Measurements from ENCODE around the gene TJP3. TPM values are rescaled to one million over a fixed set of nuclear protein-coding genes. Genes with fewer than 3 reads are reported as not detected.

The TJP3 gene
- total and polyA plus RNA-seq, 10 of the 15 experiments (the other 5 are each of a cell fraction or from before 2014, with no cell fraction given), result 0.04 to 1.2 (median 0.29) TPM; not detected in 6

- no peak for TF ChIP-seq CREB1 (IDR thresholded peaks at IDR 0.05; ENCODE audit: low read depth)
Measured at GRCh38 chr19:3695124-3695733, 13.0 kb upstream of the TJP3 start (continued).

GRCh38 chr19:3695986-3696659, 12.1 kb upstream of the TJP3 start:
- no peaks in the 10 kb centered on the region; the same call in 2 of the 3 replicates for H3K9me3 ChIP-seq (replicated peaks; ENCODE audit: control insufficient read depth, insufficient read depth, low read length)
- H3K4me3 ChIP-seq, result no peak overlapping the region
- no peaks in the 10 kb centered on the region for H4K20me1 ChIP-seq (ENCODE audit: control insufficient read depth, insufficient read depth)
- H2AFZ ChIP-seq (ENCODE audit: control insufficient read depth, low read depth, low read length), result no peak overlapping the region
- no peaks in the 10 kb centered on the region; the same call in 1 of the 2 replicates for H3K4me1 ChIP-seq (ENCODE audit: control insufficient read depth, insufficient read depth, low read length)
- no peak for TF ChIP-seq RELA (IDR thresholded peaks at IDR 0.05; ENCODE audit: borderline replicate concordance, partially characterized antibody)
- peaks cover 35% of the 10 kb centered on the region for H3K79me2 ChIP-seq (ENCODE audit: control insufficient read depth, insufficient read depth, low read length)
- ATAC-seq (no peak), FAIRE-seq (no peak), DNase-seq (ENCODE audit: low read depth, low spot score) (no peak)
- intact Hi-C loops (cut with micrococcal nuclease; ENCODE audit: unreplicated experiment), result no loop called here
- no TSS peak for BruUV-seq (replicated peaks)
- POLR2A ChIA-PET, result interaction anchor here (0.6 kb wide), 1 partner anchor 317 kb away, joined by 3 read pairs; no protein-coding TSS in a partner anchor
- in situ Hi-C loops (cut with MboI), result no loop called here
- H3K27ac ChIP-seq (ENCODE audit: control insufficient read depth, insufficient read depth), result no peak overlapping the region
- CTCF ChIA-PET, result no interaction called here
- SMC1A ChIA-PET (ENCODE audit: uncharacterized antibody, unreplicated experiment), result no interaction called here
- H3K27me3 ChIP-seq (replicated peaks in 1 of 2; ENCODE audit: control insufficient read depth in 2 of 2, insufficient read depth in 2 of 2, low read length in 1 of 2), result no peaks in the 10 kb centered on the region
- no peak overlapping the region for H3K9ac ChIP-seq (ENCODE audit: control insufficient read depth, insufficient read depth, low read length)
- no peaks in the 10 kb centered on the region; a peak in 1 of 4 replicates for H3K36me3 ChIP-seq (ENCODE audit: control insufficient read depth in 2 of 2, insufficient read depth in 2 of 2, low read length in 1 of 2)
- RAD21 ChIA-PET (ENCODE audit: unreplicated experiment), result no interaction called here
- 95% methylated on average over 17 of the region's 23 CpGs for WGBS (ENCODE audit: insufficient coverage, insufficient replicate concordance, low lambda C conversion rate, missing lambda C conversion rate)
- H3K4me2 ChIP-seq (ENCODE audit: control insufficient read depth, insufficient read depth), result no peak overlapping the region

DNA sequence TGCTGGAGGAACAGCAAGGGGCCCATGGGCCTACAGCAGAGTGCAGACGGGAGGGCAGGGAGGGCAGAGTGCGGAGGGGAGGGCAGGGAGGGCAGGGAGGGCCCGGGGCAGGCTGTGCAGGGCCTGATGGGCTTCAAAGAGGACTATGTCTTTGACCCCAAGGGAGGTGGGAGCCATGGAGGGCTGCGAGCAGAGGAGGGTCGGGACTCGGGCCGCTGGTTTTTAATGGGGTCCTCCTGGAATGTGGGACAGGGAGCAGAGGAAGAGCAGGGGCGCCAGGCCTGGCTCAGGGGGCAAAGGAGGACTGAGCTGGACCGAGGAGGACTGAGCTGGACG, 11.6 kb upstream of the TJP3 start:
- no peaks in the 10 kb centered on the region for H3K27me3 ChIP-seq (replicated peaks in 1 of 2; ENCODE audit: control insufficient read depth in 2 of 2, insufficient read depth in 2 of 2, low read length in 1 of 2)
- H2AFZ ChIP-seq (ENCODE audit: control insufficient read depth, low read depth, low read length), result no peak overlapping the region
- H3K79me2 ChIP-seq (ENCODE audit: control insufficient read depth, insufficient read depth, low read length), result peaks cover 35% of the 10 kb centered on the region
- H3K9ac ChIP-seq (ENCODE audit: control insufficient read depth, insufficient read depth, low read length), result no peak overlapping the region
- intact Hi-C loops (cut with micrococcal nuclease; ENCODE audit: unreplicated experiment), result no loop called here
- no TSS peak for BruUV-seq (replicated peaks)
- DNase-seq (ENCODE audit: low read depth, low spot score) (no peak), ATAC-seq (no peak), FAIRE-seq (no peak)
- no peaks in the 10 kb centered on the region for H3K36me3 ChIP-seq (ENCODE audit: control insufficient read depth in 2 of 2, insufficient read depth in 2 of 2, low read length in 1 of 2)
- 79% methylated on average over 8 of the region's 10 CpGs for WGBS (ENCODE audit: insufficient coverage, insufficient replicate concordance, low lambda C conversion rate, missing lambda C conversion rate)
- ChIA-PET RAD21 (ENCODE audit: unreplicated experiment) (no interaction called here), SMC1A (ENCODE audit: uncharacterized antibody, unreplicated experiment) (no interaction called here), POLR2A (interaction anchor here (0.6 to 3.4 kb wide), 2 partner anchors 8 to 317 kb away, joined by 3 to 13 read pairs; no protein-coding TSS in a partner anchor), CTCF (interaction anchor here (3.8 kb wide), 1 partner anchor 31 kb away, joined by 22 read pairs; no protein-coding TSS in a partner anchor)
- in situ Hi-C loops (cut with MboI), result no loop called here
- H3K9me3 ChIP-seq (replicated peaks; ENCODE audit: control insufficient read depth, insufficient read depth, low read length), result no peaks in the 10 kb centered on the region
- H3K4me2 ChIP-seq (ENCODE audit: control insufficient read depth, insufficient read depth), result no peak overlapping the region
- H3K4me3 ChIP-seq, result no peak overlapping the region
- H4K20me1 ChIP-seq (ENCODE audit: control insufficient read depth, insufficient read depth), result no peaks in the 10 kb centered on the region
- H3K27ac ChIP-seq (ENCODE audit: control insufficient read depth, insufficient read depth), result no peak overlapping the region
- H3K4me1 ChIP-seq (ENCODE audit: control insufficient read depth, insufficient read depth, low read length), result no peaks in the 10 kb centered on the region; the same call in 1 of the 2 replicates
- TF ChIP-seq, protein P1, sequence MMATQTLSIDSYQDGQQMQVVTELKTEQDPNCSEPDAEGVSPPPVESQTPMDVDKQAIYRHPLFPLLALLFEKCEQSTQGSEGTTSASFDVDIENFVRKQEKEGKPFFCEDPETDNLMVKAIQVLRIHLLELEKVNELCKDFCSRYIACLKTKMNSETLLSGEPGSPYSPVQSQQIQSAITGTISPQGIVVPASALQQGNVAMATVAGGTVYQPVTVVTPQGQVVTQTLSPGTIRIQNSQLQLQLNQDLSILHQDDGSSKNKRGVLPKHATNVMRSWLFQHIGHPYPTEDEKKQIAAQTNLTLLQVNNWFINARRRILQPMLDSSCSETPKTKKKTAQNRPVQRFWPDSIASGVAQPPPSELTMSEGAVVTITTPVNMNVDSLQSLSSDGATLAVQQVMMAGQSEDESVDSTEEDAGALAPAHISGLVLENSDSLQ (IDR thresholded peaks at IDR 0.05), result no peak
- TF ChIP-seq BACH1 (IDR thresholded peaks at IDR 0.05; ENCODE audit: borderline replicate concordance) (no peak), IKZF1 (conservative IDR thresholded peaks at IDR 0.05) (no peak), IKZF2 (IDR thresholded peaks at IDR 0.05) (no peak), STAT1 (conservative IDR thresholded peaks at IDR 0.05) (no peak), SIN3A (IDR thresholded peaks at IDR 0.05; ENCODE audit: low read depth, low read length) (no peak), ESRRA (IDR thresholded peaks at IDR 0.05; ENCODE audit: low read length) (no peak), CEBPB (IDR thresholded peaks at IDR 0.05; ENCODE audit: borderline replicate concordance in 1 of 2, low read depth in 2 of 2, low read length in 2 of 2) (no peak), E4F1 (IDR thresholded peaks at IDR 0.05; ENCODE audit: borderline replicate concordance, partially characterized antibody) (no peak)

Data from GM12878 (cell line).